ENCODE measurements around the gene ADAMTS12. TPM values are rescaled to one million over a fixed set of nuclear protein-coding genes. Genes with fewer than 3 reads are reported as not detected.

Gene ADAMTS12
- polyA plus RNA-seq, 1 donor from 2014 or later = 0.07 TPM

GRCh38 chr5:33558489-33558888 lies 333.3 kb downstream of the ADAMTS12 start:
- Histone ChIP-seq H4K20me1 (ENCODE audit: insufficient read depth) (no peaks in the 10 kb centered on the region), H3K27ac (ENCODE audit: low read length) (no peak overlapping the region), H3F3A (ENCODE audit: insufficient read depth, low read length, poor library complexity, severe bottlenecking) (no peaks in the 10 kb centered on the region), H3K36me3 (ENCODE audit: insufficient read depth, low read length) (no peaks in the 10 kb centered on the region), H3K79me2 (replicated peaks; ENCODE audit: insufficient read depth, low read length) (no peaks in the 10 kb centered on the region), H3K9ac (ENCODE audit: low read length) (no peak overlapping the region), H2AFZ (ENCODE audit: low read depth, low read length) (no peak overlapping the region), H3K4me3 (ENCODE audit: low read length) (no peak overlapping the region), H3K9me2 (ENCODE audit: insufficient read depth, low read length) (no peaks in the 10 kb centered on the region), H3K9me3 (ENCODE audit: low read length) (no peaks in the 10 kb centered on the region), H3K4me2 (ENCODE audit: low read length) (no peak overlapping the region), H3K27me3 (ENCODE audit: insufficient read depth, low read depth, low read length) (no peaks in the 10 kb centered on the region)
- TF ChIP-seq MXI1 (conservative IDR thresholded peaks at IDR 0.05; ENCODE audit: poor library complexity, severe bottlenecking) = no peak
- TF ChIP-seq SMC3 (conservative IDR thresholded peaks at IDR 0.05; ENCODE audit: poor library complexity) = no peak
- TF ChIP-seq EP300 (conservative IDR thresholded peaks at IDR 0.05; ENCODE audit: poor library complexity, severe bottlenecking) = no peak
- no peak for TF ChIP-seq POLR2AphosphoS5 (IDR thresholded peaks at IDR 0.05)

- Histone ChIP-seq H2AFZ (ENCODE audit: low read depth, low read length) (no peak overlapping the region), H3F3A (ENCODE audit: insufficient read depth, low read length, poor library complexity, severe bottlenecking) (no peaks in the 10 kb centered on the region), H3K4me2 (ENCODE audit: low read length) (no peak overlapping the region), H3K9ac (ENCODE audit: low read length) (no peak overlapping the region), H3K4me3 (ENCODE audit: low read length) (no peak overlapping the region), H3K36me3 (ENCODE audit: insufficient read depth, low read length) (no peaks in the 10 kb centered on the region), H3K27me3 (ENCODE audit: insufficient read depth, low read depth, low read length) (no peaks in the 10 kb centered on the region), H3K27ac (ENCODE audit: low read length) (no peak overlapping the region), H3K79me2 (replicated peaks; ENCODE audit: insufficient read depth, low read length) (no peaks in the 10 kb centered on the region), H3K9me2 (ENCODE audit: insufficient read depth, low read length) (no peaks in the 10 kb centered on the region), H3K9me3 (ENCODE audit: low read length) (no peaks in the 10 kb centered on the region), H4K20me1 (ENCODE audit: insufficient read depth) (no peaks in the 10 kb centered on the region)
- TF ChIP-seq CTCF (IDR thresholded peaks at IDR 0.05; ENCODE audit: poor library complexity, severe bottlenecking) (no peak), EZH2 (IDR thresholded peaks at IDR 0.05; ENCODE audit: borderline replicate concordance, insufficient read depth, low read length, poor library complexity, severe bottlenecking) (no peak), POLR2AphosphoS5 (IDR thresholded peaks at IDR 0.05) (no peak), REST (IDR thresholded peaks at IDR 0.05; ENCODE audit: borderline replicate concordance) (no peak), RAD21 (conservative IDR thresholded peaks at IDR 0.05) (no peak), MXI1 (conservative IDR thresholded peaks at IDR 0.05; ENCODE audit: poor library complexity, severe bottlenecking) (no peak), SMC3 (conservative IDR thresholded peaks at IDR 0.05; ENCODE audit: poor library complexity) (no peak), TAF1 (IDR thresholded peaks at IDR 0.05; ENCODE audit: low read depth) (no peak), EP300 (conservative IDR thresholded peaks at IDR 0.05; ENCODE audit: poor library complexity, severe bottlenecking) (no peak)
Measured at GRCh38 chr5:33557605-33558004, 334.2 kb downstream of the ADAMTS12 start.

Measured in neural cell (in vitro differentiated cells).